PC-9 (cell line): Measurements from ENCODE around the gene CCDC117.

ENCODE experiments used
- CTCF ChIP-seq: fragments of 200-600 bp; sonication (generic); conservative IDR thresholded peaks from 2 replicates; pipeline ENCODE4 v1.6.1; 2017; ENCODE audit warnings: mixed run types, antibody characterized with exemption, mild to moderate bottlenecking, moderate library complexity
- EZH2 ChIP-seq: fragments of 200-600 bp; sonication (generic); IDR thresholded peaks from 2 replicates; pipeline ENCODE4 v1.8.0; 2017; ENCODE audit warnings: antibody characterized with exemption, low read depth

- TF ChIP-seq CTCF: no peak
- no peak for TF ChIP-seq EZH2
Observed at GRCh38 chr22:28837640-28838039, 65.1 kb downstream of the CCDC117 start.
